HEK293T (cell line): Measurements from ENCODE around the gene BCR.

Experiments used
- CTCF ChIA-PET: fragments of 350-600 bp; formaldehyde crosslinking; extraction: SDS; loops from one replicate; lab custom pipeline; 2021; ENCODE audit warnings: antibody characterized with exemption, inconsistent platforms; lab: Yijun Ruan, JAX
- POLR2A ChIA-PET: fragments of 350-600 bp; formaldehyde crosslinking; extraction: SDS; loops from one replicate; lab custom pipeline; 2020; ENCODE audit warnings: antibody characterized with exemption, inconsistent platforms; lab: Yijun Ruan, JAX
- DNase-seq: peaks from one replicate; pipeline ENCODE4 v3.0.0; 2012; ENCODE audit warnings: mixed read lengths; ENCODE audit errors: extremely low spot score
- ARNT ChIP-seq: fragments of 450-650 bp; IDR thresholded peaks from 2 replicates; pipeline ENCODE4 v1.6.1; 2017; ENCODE audit warnings: mild to moderate bottlenecking
- BHLHE40 ChIP-seq: fragments of 450-650 bp; IDR thresholded peaks from 2 replicates; pipeline ENCODE4 v1.6.1; 2016; ENCODE audit warnings: mild to moderate bottlenecking, moderate library complexity, borderline replicate concordance
- CTBP1 ChIP-seq: fragments of 450-650 bp; IDR thresholded peaks from 2 replicates; pipeline ENCODE4 v1.6.1; 2016; ENCODE audit warnings: borderline replicate concordance
- ELF4 ChIP-seq: fragments of 450-650 bp; IDR thresholded peaks from 2 replicates; pipeline ENCODE4 v1.6.1; 2017; ENCODE audit warnings: antibody characterized with exemption
- FOXA1 ChIP-seq: fragments of 450-650 bp; IDR thresholded peaks from 2 replicates; pipeline ENCODE4 v1.6.1; 2016; ENCODE audit warnings: mild to moderate bottlenecking
- FOXK2 ChIP-seq: fragments of 450-650 bp; IDR thresholded peaks from 2 replicates; pipeline ENCODE4 v1.6.1; 2016; ENCODE audit warnings: mild to moderate bottlenecking
- FOXM1 ChIP-seq: fragments of 450-650 bp; IDR thresholded peaks from 2 replicates; pipeline ENCODE4 v1.6.1; 2017; ENCODE audit warnings: mild to moderate bottlenecking, borderline replicate concordance
- HDGF ChIP-seq: fragments of 450-650 bp; IDR thresholded peaks from 2 replicates; pipeline ENCODE4 v1.6.1; 2017; ENCODE audit warnings: antibody characterized with exemption, borderline replicate concordance
- L3MBTL2 ChIP-seq: fragments of 450-650 bp; conservative IDR thresholded peaks from 2 replicates; pipeline ENCODE4 v1.6.1; 2016; ENCODE audit warnings: mild to moderate bottlenecking
- LEF1 ChIP-seq: fragments of 450-650 bp; IDR thresholded peaks from 2 replicates; pipeline ENCODE4 v1.6.1; 2017; ENCODE audit warnings: mild to moderate bottlenecking, borderline replicate concordance
- NFRKB ChIP-seq: fragments of 450-650 bp; IDR thresholded peaks from 2 replicates; pipeline ENCODE4 v1.6.1; 2016; ENCODE audit warnings: mild to moderate bottlenecking, moderate library complexity
- SP1 ChIP-seq: fragments of 450-650 bp; IDR thresholded peaks from 2 replicates; pipeline ENCODE4 v1.6.1; 2017
- SUZ12 ChIP-seq: fragments of 450-650 bp; IDR thresholded peaks from 2 replicates; pipeline ENCODE4 v1.6.1; 2016; ENCODE audit warnings: mild to moderate bottlenecking
- TARDBP ChIP-seq: fragments of 450-650 bp; IDR thresholded peaks from 2 replicates; pipeline ENCODE4 v1.6.1; 2016
- ZNF384 ChIP-seq: fragments of 450-650 bp; IDR thresholded peaks from 2 replicates; pipeline ENCODE4 v1.6.1; 2016
- TF ChIP-seq, protein P1 (sequence below): fragments of 450-650 bp; IDR thresholded peaks from 2 replicates; pipeline ENCODE4 v1.6.1; 2016

BCR gene

DNA sequence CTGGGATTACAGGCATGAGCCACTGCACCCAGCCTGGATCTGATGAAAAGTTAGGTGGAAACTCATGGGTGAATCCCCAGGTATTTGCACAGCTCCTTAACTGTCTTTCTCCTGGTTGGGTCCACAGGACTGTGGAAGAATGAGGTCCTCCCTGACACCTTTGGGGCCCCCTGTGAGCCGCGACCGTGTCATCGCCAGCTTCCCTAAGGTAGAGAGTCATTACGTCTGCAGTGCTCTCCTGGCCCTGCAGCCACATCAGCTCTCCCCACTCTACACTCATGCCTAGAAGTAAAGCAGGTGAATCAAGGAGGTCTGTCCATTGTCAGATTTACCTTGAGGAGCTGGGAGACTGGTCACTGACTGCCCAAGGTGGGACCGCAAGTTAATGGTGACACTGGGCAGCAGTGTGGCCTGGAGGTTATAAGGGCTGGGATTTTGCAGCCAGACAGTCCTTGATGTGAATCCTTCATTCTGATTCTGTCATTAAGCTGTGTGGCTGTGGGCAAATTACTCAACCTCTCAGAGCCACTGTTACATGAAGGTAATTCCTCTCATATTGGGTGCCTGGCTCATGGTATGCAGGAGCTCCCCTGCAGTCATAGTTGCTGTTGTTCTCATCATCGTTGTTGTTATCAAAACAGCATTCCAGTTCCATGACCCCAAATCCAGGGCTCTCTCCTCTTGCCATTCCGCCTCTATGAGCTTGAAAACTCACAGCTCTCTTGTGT is 33.7 kb upstream of the BCR start:
- no peak for TF ChIP-seq SP1
- no peak for TF ChIP-seq HDGF
- no peak for TF ChIP-seq FOXK2
- no peak for TF ChIP-seq NFRKB
- no peak for TF ChIP-seq BHLHE40
- no peak for TF ChIP-seq L3MBTL2
- TF ChIP-seq ZNF384: no peak
- no peak for TF ChIP-seq CTBP1
- no peak for TF ChIP-seq ELF4
- TF ChIP-seq TARDBP: no peak
- TF ChIP-seq FOXM1: no peak
- TF ChIP-seq, protein P1, sequence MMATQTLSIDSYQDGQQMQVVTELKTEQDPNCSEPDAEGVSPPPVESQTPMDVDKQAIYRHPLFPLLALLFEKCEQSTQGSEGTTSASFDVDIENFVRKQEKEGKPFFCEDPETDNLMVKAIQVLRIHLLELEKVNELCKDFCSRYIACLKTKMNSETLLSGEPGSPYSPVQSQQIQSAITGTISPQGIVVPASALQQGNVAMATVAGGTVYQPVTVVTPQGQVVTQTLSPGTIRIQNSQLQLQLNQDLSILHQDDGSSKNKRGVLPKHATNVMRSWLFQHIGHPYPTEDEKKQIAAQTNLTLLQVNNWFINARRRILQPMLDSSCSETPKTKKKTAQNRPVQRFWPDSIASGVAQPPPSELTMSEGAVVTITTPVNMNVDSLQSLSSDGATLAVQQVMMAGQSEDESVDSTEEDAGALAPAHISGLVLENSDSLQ: no peak
- no peak for TF ChIP-seq LEF1
- no peak for TF ChIP-seq SUZ12
- TF ChIP-seq FOXA1: no peak
- CTCF ChIA-PET: interaction anchor here (2.1 kb wide), 1 partner anchor 10 kb away, joined by 5 read pairs; no protein-coding TSS in a partner anchor
- no peak for DNase-seq
- POLR2A ChIA-PET: interaction anchor here (1.3 kb wide), 1 partner anchor 9 kb away, joined by 3 read pairs; no protein-coding TSS in a partner anchor

DNA sequence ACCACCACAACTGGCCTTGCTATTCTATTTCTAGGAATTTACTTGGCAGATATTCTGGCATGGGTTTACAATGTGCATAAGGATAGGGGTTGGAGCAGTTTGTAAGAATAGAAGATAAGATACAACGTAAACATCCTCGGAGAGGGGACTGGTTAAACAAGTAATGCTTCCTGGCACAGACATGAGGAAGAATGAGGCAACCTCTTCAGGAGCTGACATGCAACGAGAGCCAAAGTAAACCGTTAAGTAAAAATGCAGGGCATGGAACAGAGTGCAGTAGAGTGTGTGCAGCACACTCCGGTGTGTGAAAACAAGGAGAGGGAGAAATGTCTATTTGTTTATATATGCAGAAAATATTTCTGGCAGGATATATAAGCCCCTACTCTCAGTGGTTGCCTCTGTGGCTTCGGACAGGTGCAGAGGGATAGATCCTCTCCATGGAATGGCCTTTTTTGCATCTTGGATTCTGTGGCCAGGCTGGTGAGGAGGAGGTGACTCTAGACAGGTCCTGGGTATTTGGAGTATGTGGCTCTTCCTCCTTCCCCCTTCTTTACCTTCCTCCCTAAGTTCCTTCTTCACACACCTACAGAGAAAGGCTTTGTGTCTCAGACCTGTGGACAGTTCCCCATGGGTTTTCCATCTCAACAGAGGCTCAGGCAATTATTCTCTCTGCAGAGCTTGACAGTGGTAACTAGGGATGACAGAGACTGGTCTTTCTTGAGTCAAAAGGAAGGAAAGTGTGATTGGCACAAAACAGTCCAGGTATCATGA is 32.5 kb upstream of the BCR start:
- POLR2A ChIA-PET: interaction anchor here (1.3 kb wide), 1 partner anchor 8 kb away, joined by 3 read pairs; no protein-coding TSS in a partner anchor
- CTCF ChIA-PET: interaction anchor here (2.1 kb wide), 1 partner anchor 8 kb away, joined by 5 read pairs; no protein-coding TSS in a partner anchor
- no peak for DNase-seq
- TF ChIP-seq FOXA1: no peak
- TF ChIP-seq, protein P1: no peak
- no peak for TF ChIP-seq FOXK2
- no peak for TF ChIP-seq SUZ12
- TF ChIP-seq LEF1: no peak
- no peak for TF ChIP-seq TARDBP

DNA sequence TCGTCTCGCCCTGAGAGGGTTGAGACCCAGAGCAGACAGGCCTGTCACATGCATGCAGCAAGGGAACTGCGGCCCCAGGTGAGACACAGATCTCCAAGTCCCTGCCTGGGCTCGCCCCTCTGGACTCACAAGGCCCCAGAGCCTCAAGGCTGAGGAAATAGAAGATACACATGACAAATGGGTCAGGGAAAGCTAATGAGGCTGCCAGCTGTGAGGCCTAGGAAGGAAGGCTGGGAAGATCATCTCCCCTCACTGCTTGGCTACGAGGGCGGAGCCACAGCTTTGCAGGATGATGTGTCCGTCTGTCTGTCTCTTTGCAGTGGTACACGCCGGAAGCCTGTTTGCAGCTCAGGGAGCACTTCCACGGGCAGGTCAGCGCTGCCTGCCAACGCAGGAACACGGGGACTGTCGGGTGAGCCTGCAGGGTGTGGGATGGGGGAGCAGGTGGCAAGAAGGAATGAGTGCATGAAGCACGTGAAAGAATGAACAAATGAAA is 30.5 kb upstream of the BCR start:
- no peak for DNase-seq
- POLR2A ChIA-PET: no interaction called here
- TF ChIP-seq FOXM1: no peak
- no peak for TF ChIP-seq TARDBP
- no peak for TF ChIP-seq FOXA1
- CTCF ChIA-PET: no interaction called here

DNA sequence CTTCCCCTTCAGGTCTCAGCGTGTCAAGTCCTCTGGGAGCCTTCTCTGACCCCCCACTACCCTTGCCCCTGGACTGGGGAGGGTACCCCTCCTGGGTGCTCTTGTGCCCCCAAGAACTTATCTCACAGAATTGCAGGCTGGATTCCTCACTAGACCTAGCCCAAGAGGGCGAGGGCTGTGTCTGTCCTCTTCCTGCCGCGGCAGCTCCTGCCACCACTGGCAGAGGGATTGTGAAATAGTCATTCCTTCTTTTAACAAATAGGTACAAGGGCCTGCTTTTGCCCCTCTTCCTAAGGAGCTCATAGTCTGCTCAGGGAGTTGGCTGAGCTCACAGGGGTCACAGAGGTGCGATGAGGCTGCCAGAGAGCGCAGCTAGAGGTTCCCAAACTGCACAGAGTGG is 29.5 kb upstream of the BCR start:
- no peak for DNase-seq
- ChIA-PET CTCF (no interaction called here), POLR2A (no interaction called here)
- TF ChIP-seq SP1: no peak
- TF ChIP-seq SUZ12: no peak
- no peak for TF ChIP-seq ARNT

DNA sequence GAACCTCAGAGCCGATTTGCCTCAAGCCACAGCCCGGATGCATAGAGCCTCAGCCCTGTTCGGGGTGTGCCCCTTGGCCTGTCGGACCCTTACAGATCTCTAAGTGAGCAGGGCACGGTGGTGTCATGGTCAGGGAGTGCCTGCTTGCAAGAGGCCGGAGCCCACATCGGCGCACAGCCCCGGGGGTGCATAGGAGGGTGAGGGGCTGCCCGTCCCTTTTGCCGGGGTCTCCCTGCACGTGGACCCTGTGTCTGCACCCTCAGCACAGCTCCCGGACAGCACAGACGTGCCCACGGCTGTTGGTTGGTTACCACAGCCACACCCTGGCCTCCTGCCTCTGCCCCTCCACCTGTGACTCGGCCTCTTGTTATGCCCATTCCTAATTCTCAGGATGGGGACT is 28.5 kb upstream of the BCR start:
- ChIA-PET CTCF (interaction anchor here (0.5 kb wide), 1 partner anchor 21 kb away, joined by 4 read pairs; no protein-coding TSS in a partner anchor), POLR2A (no interaction called here)
- TF ChIP-seq FOXM1: no peak
- no peak for TF ChIP-seq TARDBP
- TF ChIP-seq FOXK2: no peak
- no peak for TF ChIP-seq ELF4
- TF ChIP-seq, protein P1: no peak
- TF ChIP-seq HDGF: no peak
- no peak for TF ChIP-seq LEF1
- no peak for TF ChIP-seq ZNF384
- no peak for TF ChIP-seq SUZ12
- TF ChIP-seq BHLHE40: no peak
- no peak for TF ChIP-seq ARNT
- TF ChIP-seq SP1: no peak
- no peak for TF ChIP-seq FOXA1
- TF ChIP-seq L3MBTL2: no peak
- TF ChIP-seq CTBP1: no peak
- TF ChIP-seq NFRKB: no peak
- no peak for DNase-seq

DNA sequence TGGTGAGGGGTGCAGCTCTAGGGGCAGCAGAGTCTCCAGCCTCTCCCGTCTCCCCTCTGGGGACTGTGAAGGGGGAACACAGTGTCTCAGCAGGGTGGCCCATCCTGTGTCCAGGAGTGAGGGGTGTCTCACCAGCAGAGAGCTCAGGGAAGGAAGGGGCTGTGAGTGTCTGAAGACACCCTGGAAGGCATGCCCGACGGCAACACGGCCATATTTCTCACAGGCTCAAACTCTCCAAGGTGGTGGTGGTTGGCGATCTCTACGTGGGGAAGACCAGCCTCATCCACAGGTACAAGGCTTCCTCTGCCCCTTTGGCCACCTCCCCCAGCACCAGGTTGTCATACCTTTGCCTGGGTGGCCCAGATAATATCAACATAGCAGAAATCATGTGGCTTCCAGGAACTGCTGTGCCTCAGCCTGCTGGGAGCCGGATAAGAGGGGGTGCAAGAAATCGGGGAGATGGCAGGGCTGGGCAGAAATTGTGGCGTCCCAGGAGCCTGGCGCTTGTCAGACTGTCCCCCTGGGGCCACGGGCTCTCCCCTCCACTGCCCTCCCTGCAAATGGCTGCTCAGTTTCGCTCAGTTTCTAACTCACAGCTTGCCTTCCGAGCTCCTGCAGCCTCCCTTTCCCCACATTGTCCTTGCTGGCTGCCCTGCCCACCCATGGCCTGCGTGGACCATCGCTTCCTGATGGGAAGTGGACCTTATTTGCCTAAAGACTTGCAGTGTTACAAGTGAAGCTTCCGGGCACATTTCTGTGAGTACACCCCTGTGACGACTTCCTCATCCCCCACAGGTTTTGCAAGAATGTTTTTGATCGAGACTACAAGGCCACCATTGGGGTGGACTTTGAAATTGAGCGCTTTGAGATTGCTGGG is 27.8 kb upstream of the BCR start:
- CTCF ChIA-PET: no interaction called here

More for the DNA sequence above, 27.8 kb upstream of the BCR start:
- POLR2A ChIA-PET: no interaction called here
- TF ChIP-seq CTBP1: no peak
- no peak for TF ChIP-seq ELF4
- TF ChIP-seq ZNF384: no peak
- TF ChIP-seq BHLHE40: no peak
- TF ChIP-seq LEF1: no peak
- TF ChIP-seq SP1: no peak
- TF ChIP-seq FOXA1: no peak
- TF ChIP-seq, protein P1: no peak
- TF ChIP-seq FOXK2: no peak
- no peak for DNase-seq
